ENCODE data around the gene HEXD. TPM values are rescaled to one million over a fixed set of nuclear protein-coding genes. Genes with fewer than 3 reads are reported as not detected.
"Not testable (repeated sequence)": the region's sequence is repeated elsewhere in the genome, so short reads cannot be mapped to it uniquely, and the experiment has no call there.

HEXD gene
- total RNA-seq, 6 donors from 2014 or later = 33.7 to 250 (median 43.4) TPM

- Histone ChIP-seq H3K4me3 (no peak overlapping the region), H3K9me3 (no peaks in the 10 kb centered on the region), H3K27me3 (no peaks in the 10 kb centered on the region), H3K4me1 (peaks cover 0 to 6% (median 5%) of the 10 kb centered on the region in 4 donors), H3K27ac (no peak overlapping the region), H3K36me3 (peaks cover 0 to 37% (median 10%) of the 10 kb centered on the region in 4 donors)
- DNase-seq (no peak), ATAC-seq (ENCODE audit: low FRiP score in 2 of 2) (no peak)
- WGBS, 2 donors = 92 to 93% methylated on average over 11 to 14 of the region's 14 CpGs
- TF ChIP-seq POLR2A (IDR thresholded peaks at IDR 0.05) (no peak), POLR2AphosphoS5 (IDR thresholded peaks at IDR 0.05) (no peak), CTCF (IDR thresholded peaks at IDR 0.05) (no peak), EP300 (IDR thresholded peaks at IDR 0.05) (no peak)
Measured at GRCh38 chr17:82410014-82410716, 8.0 kb upstream of the HEXD start.

GRCh38 chr17:82411396-82412053, 6.6 kb upstream of the HEXD start:
- TF ChIP-seq POLR2A (IDR thresholded peaks at IDR 0.05) = no peak
- no peak for TF ChIP-seq CTCF (IDR thresholded peaks at IDR 0.05)
- no peak for TF ChIP-seq POLR2AphosphoS5 (IDR thresholded peaks at IDR 0.05)
- no peak for TF ChIP-seq EP300 (IDR thresholded peaks at IDR 0.05)
- Histone ChIP-seq H3K4me3 (no peak overlapping the region), H3K9me3 (no peaks in the 10 kb centered on the region), H3K36me3 (peaks cover 0 to 29% (median 7%) of the 10 kb centered on the region in 4 donors), H3K27me3 (no peaks in the 10 kb centered on the region), H3K27ac (no peak overlapping the region), H3K4me1 (peaks cover 0 to 6% (median 5%) of the 10 kb centered on the region in 4 donors)
- no peak for ATAC-seq (ENCODE audit: low FRiP score in 2 of 2)
- no peak for DNase-seq
- WGBS, 2 donors = 96 to 98% methylated on average over 16 to 24 of the region's 24 CpGs

DNA sequence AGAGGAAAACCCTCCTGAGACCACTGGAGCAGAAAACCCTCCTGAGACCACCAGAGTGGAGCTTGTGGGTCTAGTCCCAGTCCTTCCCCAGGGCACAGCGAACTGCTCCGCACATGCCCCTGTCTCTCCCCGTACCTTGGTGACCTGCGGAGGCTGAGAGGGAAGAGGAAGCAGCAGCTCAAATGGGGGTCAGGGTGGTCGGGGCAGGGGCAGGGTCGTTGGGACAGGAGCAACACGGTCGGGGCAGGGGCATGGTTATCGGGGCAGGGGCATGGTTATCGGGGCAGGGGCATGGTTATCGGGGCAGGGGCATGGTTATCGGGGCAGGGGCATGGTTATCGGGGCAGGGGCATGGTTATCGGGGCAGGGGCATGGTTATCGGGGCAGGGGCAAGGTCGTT, 6.1 kb upstream of the HEXD start:
- H3K4me1 ChIP-seq; H3K4me3 ChIP-seq; ATAC-seq (ENCODE audit: low FRiP score in 2 of 2); DNase-seq; H3K27me3 ChIP-seq; H3K9me3 ChIP-seq; H3K27ac ChIP-seq: not testable (repeated sequence)
- peaks cover 0 to 29% (median 7%) of the 10 kb centered on the region in 4 donors for H3K36me3 ChIP-seq
- WGBS, 2 donors = 89 to 94% methylated on average over 13 to 16 of the region's 16 CpGs

GRCh38 chr17:82412535-82413520, 5.3 kb upstream of the HEXD start:
- WGBS, 2 donors = 89 to 90% methylated on average over 29 of the region's 29 CpGs

More at GRCh38 chr17:82412535-82413520, 5.3 kb upstream of the HEXD start:
- H3K36me3 ChIP-seq = peaks cover 0 to 29% (median 7%) of the 10 kb centered on the region in 4 donors
- no peak overlapping the region for H3K27ac ChIP-seq
- no peaks in the 10 kb centered on the region for H3K27me3 ChIP-seq
- DNase-seq (no peak), ATAC-seq (ENCODE audit: low FRiP score in 2 of 2) (no peak)
- TF ChIP-seq CTCF (IDR thresholded peaks at IDR 0.05) = no peak
- no peak for TF ChIP-seq EP300 (IDR thresholded peaks at IDR 0.05)
- TF ChIP-seq POLR2A (IDR thresholded peaks at IDR 0.05) = no peak
- TF ChIP-seq POLR2AphosphoS5 (IDR thresholded peaks at IDR 0.05) = no peak
- no peaks in the 10 kb centered on the region for H3K9me3 ChIP-seq
- H3K4me1 ChIP-seq = peaks cover 4 to 13% (median 9%) of the 10 kb centered on the region in 4 donors
- no peak overlapping the region for H3K4me3 ChIP-seq

All from upper lobe of left lung (tissue), 6 donors.